Neural cell (in vitro differentiated cells): Measurements from ENCODE around the gene DUSP14. TPM values are rescaled to one million over a fixed set of nuclear protein-coding genes. Genes with fewer than 3 reads are reported as not detected.
A peak's percentile ranks its signal among the peaks of the same experiment; 100 is the strongest.

Experiments
- H2AFZ ChIP-seq: fragments of 200-600, 300-800 bp; sonication (generic), shearing (Covaris generic); 2 replicates; pipeline ENCODE4 v1.6.0; 2014; ENCODE audit warnings: low read depth, mild to moderate bottlenecking, antibody characterized with exemption, low read length, moderate library complexity
- H3F3A ChIP-seq: fragments of 200-600 bp; shearing (Covaris generic); 2 replicates; pipeline ENCODE4 v1.6.1; 2016; ENCODE audit warnings: mild to moderate bottlenecking, moderate library complexity, mixed read lengths, antibody characterized with exemption, low read length; ENCODE audit not compliant: insufficient read depth, poor library complexity, severe bottlenecking
- H3K27ac ChIP-seq: fragments of 200-600, 300-800 bp; sonication (generic), shearing (Covaris generic); 2 replicates; pipeline ENCODE4 v1.5.1; 2014; ENCODE audit warnings: mild to moderate bottlenecking, low read length, moderate library complexity
- H3K27me3 ChIP-seq: fragments of 300-800, 200-600 bp; sonication (generic), shearing (Covaris generic); 2 replicates; pipeline ENCODE4 v1.6.0; 2014; ENCODE audit warnings: mild to moderate bottlenecking, low read depth, low read length, moderate library complexity; ENCODE audit not compliant: insufficient read depth
- H3K36me3 ChIP-seq: fragments of 300-800, 200-600 bp; sonication (generic), shearing (Covaris generic); 2 replicates; pipeline ENCODE4 v1.5.1; 2014; ENCODE audit warnings: mild to moderate bottlenecking, antibody characterized with exemption, low read length, moderate library complexity; ENCODE audit not compliant: insufficient read depth
- H3K4me2 ChIP-seq: fragments of 300-800, 200-600 bp; sonication (generic), shearing (Covaris generic); 2 replicates; pipeline ENCODE4 v1.6.0; 2014; ENCODE audit warnings: mild to moderate bottlenecking, low read length
- H3K4me3 ChIP-seq: fragments of 300-800, 200-600 bp; sonication (generic), shearing (Covaris generic); 2 replicates; pipeline ENCODE4 v1.5.1; 2014; ENCODE audit warnings: mild to moderate bottlenecking, low read length, moderate library complexity
- H3K79me2 ChIP-seq: fragments of 200-600 bp; shearing (Covaris generic); replicated peaks from 2 replicates; pipeline ENCODE4 v1.6.0; 2014; ENCODE audit warnings: mild to moderate bottlenecking, low read length, moderate library complexity; ENCODE audit not compliant: insufficient read depth
- H3K9ac ChIP-seq: fragments of 300-800, 200-600 bp; sonication (generic), shearing (Covaris generic); 2 replicates; pipeline ENCODE4 v1.6.1; 2016; ENCODE audit warnings: mild to moderate bottlenecking, low read length, mixed read lengths
- H3K9me2 ChIP-seq: fragments of 200-600 bp; shearing (Covaris generic); 2 replicates; pipeline ENCODE4 v1.6.1; 2016; ENCODE audit warnings: mild to moderate bottlenecking, low read length, mixed read lengths; ENCODE audit not compliant: insufficient read depth
- H3K9me3 ChIP-seq: fragments of 200-600, 300-800 bp; sonication (generic), shearing (Covaris generic); 2 replicates; pipeline ENCODE4 v1.6.1; 2016; ENCODE audit warnings: mild to moderate bottlenecking, mixed run types, low read length, moderate library complexity, mixed read lengths
- H4K20me1 ChIP-seq: fragments of 200-600 bp; shearing (Covaris generic); 2 replicates; pipeline ENCODE4 v1.6.1; 2016; ENCODE audit warnings: mild to moderate bottlenecking, mixed run types; ENCODE audit not compliant: insufficient read depth
- EP300 ChIP-seq: fragments of 450-650 bp; conservative IDR thresholded peaks from 2 replicates; pipeline ENCODE4 v1.6.1; 2014; ENCODE audit warnings: antibody characterized with exemption, mild to moderate bottlenecking, moderate library complexity; ENCODE audit not compliant: poor library complexity, severe bottlenecking
- EZH2 ChIP-seq: fragments of 200-600, 300-800 bp; shearing (Covaris generic), sonication (generic); IDR thresholded peaks from 2 replicates; pipeline ENCODE4 v1.6.1; 2014; ENCODE audit warnings: antibody characterized with exemption, low read length, borderline replicate concordance, mild to moderate bottlenecking; ENCODE audit not compliant: insufficient read depth, poor library complexity, severe bottlenecking
- MXI1 ChIP-seq: fragments of 450-650 bp; conservative IDR thresholded peaks from 2 replicates; pipeline ENCODE4 v1.6.1; 2014; ENCODE audit warnings: antibody characterized with exemption, mild to moderate bottlenecking; ENCODE audit not compliant: poor library complexity, severe bottlenecking
- POLR2AphosphoS5 ChIP-seq: IDR thresholded peaks from 2 replicates; pipeline ENCODE4 v1.6.1; 2012
- RAD21 ChIP-seq: fragments of 450-650 bp; conservative IDR thresholded peaks from 2 replicates; pipeline ENCODE4 v1.6.1; 2014; ENCODE audit warnings: antibody characterized with exemption, mild to moderate bottlenecking, moderate library complexity
- SMC3 ChIP-seq: fragments of 450-650 bp; conservative IDR thresholded peaks from 2 replicates; pipeline ENCODE4 v1.6.1; 2014; ENCODE audit warnings: antibody characterized with exemption, mild to moderate bottlenecking, moderate library complexity; ENCODE audit not compliant: poor library complexity
- TAF1 ChIP-seq: IDR thresholded peaks from 2 replicates; pipeline ENCODE4 v1.6.1; 2012; ENCODE audit warnings: low read depth
- polyA plus RNA-seq: library from polyadenylated mRNA; depleted of rRNA; stranded (reverse); fragments of >200 nt; gene quantifications from 2 replicates; pipeline ENCODE4 v1.2.3, GENCODE V29; 2014
- TF ChIP-seq, protein P1 (sequence below): IDR thresholded peaks from 2 replicates; pipeline ENCODE4 v1.6.1; 2012; ENCODE audit warnings: borderline replicate concordance
- TF ChIP-seq, protein P2 (sequence below): fragments of 450-650 bp; IDR thresholded peaks from 2 replicates; pipeline ENCODE4 v1.5.1; 2014; ENCODE audit warnings: antibody characterized with exemption, mild to moderate bottlenecking, moderate library complexity; ENCODE audit not compliant: poor library complexity, severe bottlenecking

Gene DUSP14
- polyA plus RNA-seq, 1 donor from 2014 or later: 19.7 TPM

DNA sequence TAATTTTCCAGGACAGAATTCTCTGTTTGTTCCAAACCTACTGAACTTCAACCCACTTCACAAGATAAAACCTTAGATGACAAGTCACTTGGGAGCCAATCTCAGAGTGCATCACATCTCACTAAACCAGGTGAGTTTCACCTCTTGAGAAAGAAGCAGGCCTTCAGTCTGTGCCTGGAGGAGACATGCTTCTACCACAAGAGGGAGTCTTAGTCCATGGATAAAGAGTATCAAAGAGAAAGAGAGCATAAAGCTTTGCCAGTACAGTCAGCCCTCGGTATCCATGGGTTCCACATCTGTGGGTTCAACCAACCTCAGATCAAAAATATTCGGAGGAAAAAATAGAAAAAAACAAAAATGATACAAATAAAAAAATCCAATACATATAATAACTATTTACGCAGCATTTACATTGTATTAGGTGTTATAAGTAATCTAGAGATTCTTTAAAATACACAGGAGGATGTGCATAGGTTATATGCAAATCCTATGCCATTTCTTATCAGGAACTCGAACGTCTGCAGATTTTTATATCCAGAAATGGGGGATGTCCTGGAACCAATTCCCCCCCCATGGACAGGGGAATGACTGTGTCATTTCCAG lies 37.7 kb downstream of the DUSP14 start:
- no peak overlapping the region for H2AFZ ChIP-seq
- no peaks in the 10 kb centered on the region for H3K36me3 ChIP-seq
- H3K9ac ChIP-seq: no peak overlapping the region
- H3K27me3 ChIP-seq: no peaks in the 10 kb centered on the region
- H3K79me2 ChIP-seq: no peaks in the 10 kb centered on the region
- TF ChIP-seq, protein P1, sequence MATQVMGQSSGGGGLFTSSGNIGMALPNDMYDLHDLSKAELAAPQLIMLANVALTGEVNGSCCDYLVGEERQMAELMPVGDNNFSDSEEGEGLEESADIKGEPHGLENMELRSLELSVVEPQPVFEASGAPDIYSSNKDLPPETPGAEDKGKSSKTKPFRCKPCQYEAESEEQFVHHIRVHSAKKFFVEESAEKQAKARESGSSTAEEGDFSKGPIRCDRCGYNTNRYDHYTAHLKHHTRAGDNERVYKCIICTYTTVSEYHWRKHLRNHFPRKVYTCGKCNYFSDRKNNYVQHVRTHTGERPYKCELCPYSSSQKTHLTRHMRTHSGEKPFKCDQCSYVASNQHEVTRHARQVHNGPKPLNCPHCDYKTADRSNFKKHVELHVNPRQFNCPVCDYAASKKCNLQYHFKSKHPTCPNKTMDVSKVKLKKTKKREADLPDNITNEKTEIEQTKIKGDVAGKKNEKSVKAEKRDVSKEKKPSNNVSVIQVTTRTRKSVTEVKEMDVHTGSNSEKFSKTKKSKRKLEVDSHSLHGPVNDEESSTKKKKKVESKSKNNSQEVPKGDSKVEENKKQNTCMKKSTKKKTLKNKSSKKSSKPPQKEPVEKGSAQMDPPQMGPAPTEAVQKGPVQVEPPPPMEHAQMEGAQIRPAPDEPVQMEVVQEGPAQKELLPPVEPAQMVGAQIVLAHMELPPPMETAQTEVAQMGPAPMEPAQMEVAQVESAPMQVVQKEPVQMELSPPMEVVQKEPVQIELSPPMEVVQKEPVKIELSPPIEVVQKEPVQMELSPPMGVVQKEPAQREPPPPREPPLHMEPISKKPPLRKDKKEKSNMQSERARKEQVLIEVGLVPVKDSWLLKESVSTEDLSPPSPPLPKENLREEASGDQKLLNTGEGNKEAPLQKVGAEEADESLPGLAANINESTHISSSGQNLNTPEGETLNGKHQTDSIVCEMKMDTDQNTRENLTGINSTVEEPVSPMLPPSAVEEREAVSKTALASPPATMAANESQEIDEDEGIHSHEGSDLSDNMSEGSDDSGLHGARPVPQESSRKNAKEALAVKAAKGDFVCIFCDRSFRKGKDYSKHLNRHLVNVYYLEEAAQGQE: no peak
- TF ChIP-seq POLR2AphosphoS5 (no peak), EP300 (no peak), SMC3 (peak; percentile 84), RAD21 (peak; percentile 85), MXI1 (no peak), TAF1 (no peak), EZH2 (no peak)
- TF ChIP-seq, protein P2, sequence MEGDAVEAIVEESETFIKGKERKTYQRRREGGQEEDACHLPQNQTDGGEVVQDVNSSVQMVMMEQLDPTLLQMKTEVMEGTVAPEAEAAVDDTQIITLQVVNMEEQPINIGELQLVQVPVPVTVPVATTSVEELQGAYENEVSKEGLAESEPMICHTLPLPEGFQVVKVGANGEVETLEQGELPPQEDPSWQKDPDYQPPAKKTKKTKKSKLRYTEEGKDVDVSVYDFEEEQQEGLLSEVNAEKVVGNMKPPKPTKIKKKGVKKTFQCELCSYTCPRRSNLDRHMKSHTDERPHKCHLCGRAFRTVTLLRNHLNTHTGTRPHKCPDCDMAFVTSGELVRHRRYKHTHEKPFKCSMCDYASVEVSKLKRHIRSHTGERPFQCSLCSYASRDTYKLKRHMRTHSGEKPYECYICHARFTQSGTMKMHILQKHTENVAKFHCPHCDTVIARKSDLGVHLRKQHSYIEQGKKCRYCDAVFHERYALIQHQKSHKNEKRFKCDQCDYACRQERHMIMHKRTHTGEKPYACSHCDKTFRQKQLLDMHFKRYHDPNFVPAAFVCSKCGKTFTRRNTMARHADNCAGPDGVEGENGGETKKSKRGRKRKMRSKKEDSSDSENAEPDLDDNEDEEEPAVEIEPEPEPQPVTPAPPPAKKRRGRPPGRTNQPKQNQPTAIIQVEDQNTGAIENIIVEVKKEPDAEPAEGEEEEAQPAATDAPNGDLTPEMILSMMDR: peak; percentile 86
- H3F3A ChIP-seq: no peaks in the 10 kb centered on the region
- no peak overlapping the region for H3K27ac ChIP-seq
- H4K20me1 ChIP-seq: no peaks in the 10 kb centered on the region
- H3K4me3 ChIP-seq: no peak overlapping the region
- no peaks in the 10 kb centered on the region for H3K9me3 ChIP-seq
- H3K4me2 ChIP-seq: no peak overlapping the region
- H3K9me2 ChIP-seq: no peaks in the 10 kb centered on the region

DNA sequence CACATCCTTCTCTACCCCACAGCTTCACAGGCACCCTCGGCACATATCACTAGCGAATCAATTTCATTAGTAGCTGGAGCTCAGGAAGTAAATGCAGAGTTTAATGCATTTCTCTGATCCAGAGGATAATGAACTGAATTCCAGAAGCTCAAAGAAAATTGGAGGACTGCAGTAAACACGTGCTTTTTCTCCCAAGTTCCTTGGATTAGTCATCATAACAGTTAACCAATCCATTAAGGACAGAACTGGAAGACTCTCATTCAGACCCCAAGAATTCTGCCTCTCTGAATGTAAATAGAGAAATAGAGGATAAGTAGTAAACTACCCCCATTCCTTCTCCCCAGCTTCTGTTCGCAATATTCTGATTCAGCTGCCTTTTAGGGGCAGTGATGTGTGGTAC lies 40.7 kb downstream of the DUSP14 start:
- Histone ChIP-seq H3K79me2 (no peaks in the 10 kb centered on the region), H2AFZ (no peak overlapping the region), H3K27ac (no peak overlapping the region), H3K9ac (no peak overlapping the region), H3F3A (no peaks in the 10 kb centered on the region), H3K9me3 (no peaks in the 10 kb centered on the region), H4K20me1 (no peaks in the 10 kb centered on the region), H3K4me2 (no peak overlapping the region), H3K36me3 (no peaks in the 10 kb centered on the region), H3K27me3 (no peaks in the 10 kb centered on the region), H3K9me2 (no peaks in the 10 kb centered on the region), H3K4me3 (no peak overlapping the region)
- TF ChIP-seq RAD21 (no peak), TAF1 (no peak), MXI1 (no peak), EP300 (no peak), SMC3 (no peak), POLR2AphosphoS5 (no peak), EZH2 (no peak)
- TF ChIP-seq, protein P2: no peak
- TF ChIP-seq, protein P1: no peak
